Measurements from ENCODE around the gene ZNRF3.
"Not testable (repeated sequence)": the region's sequence is repeated elsewhere in the genome, so short reads cannot be mapped to it uniquely, and the experiment has no call there.

The ZNRF3 gene

GRCh38 chr22:29014773-29015172 lies 131.4 kb downstream of the ZNRF3 start:
- DNase-seq, result no peak

DNA sequence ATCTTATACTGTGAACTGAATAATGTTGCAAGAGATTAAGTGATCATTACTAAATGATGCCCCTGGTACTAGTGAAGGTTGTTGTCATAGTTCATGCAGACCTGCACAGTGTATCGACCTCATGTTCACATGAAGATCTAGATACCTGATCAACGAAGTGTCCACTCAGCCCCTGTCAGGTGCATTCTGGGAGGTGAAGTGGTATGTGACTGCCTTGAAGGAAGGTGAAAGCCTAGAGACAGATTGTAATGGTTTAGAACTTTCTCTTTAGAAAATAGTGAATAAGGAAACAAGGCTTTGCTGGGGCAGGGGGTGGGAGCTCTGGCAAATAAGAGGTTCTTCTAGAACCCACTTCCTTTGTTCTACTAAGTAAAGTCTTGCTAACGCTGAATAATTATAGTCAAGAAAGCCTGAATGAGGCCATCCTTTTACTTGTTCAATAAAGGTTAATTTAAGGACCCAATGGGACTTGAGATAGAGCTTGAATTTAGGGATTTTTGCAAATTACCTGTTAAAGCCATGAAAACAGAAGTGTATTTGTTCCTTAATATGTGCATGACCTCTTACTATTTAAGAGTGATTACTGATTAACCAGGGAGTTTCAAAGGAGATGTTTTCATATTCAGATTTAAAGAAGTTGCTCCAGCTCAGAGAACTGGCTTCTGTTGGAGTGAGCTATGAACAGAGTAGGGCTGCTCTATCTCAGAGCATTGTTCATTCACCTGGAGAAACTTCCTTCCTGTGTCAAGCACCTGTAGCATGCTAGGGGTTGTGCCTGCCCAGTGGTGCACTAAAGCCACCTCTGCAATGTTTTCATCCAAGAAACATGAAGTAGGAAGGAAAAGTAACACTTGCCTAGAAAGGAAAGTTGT lies 132.9 kb downstream of the ZNRF3 start:
- no peak for DNase-seq

DNA sequence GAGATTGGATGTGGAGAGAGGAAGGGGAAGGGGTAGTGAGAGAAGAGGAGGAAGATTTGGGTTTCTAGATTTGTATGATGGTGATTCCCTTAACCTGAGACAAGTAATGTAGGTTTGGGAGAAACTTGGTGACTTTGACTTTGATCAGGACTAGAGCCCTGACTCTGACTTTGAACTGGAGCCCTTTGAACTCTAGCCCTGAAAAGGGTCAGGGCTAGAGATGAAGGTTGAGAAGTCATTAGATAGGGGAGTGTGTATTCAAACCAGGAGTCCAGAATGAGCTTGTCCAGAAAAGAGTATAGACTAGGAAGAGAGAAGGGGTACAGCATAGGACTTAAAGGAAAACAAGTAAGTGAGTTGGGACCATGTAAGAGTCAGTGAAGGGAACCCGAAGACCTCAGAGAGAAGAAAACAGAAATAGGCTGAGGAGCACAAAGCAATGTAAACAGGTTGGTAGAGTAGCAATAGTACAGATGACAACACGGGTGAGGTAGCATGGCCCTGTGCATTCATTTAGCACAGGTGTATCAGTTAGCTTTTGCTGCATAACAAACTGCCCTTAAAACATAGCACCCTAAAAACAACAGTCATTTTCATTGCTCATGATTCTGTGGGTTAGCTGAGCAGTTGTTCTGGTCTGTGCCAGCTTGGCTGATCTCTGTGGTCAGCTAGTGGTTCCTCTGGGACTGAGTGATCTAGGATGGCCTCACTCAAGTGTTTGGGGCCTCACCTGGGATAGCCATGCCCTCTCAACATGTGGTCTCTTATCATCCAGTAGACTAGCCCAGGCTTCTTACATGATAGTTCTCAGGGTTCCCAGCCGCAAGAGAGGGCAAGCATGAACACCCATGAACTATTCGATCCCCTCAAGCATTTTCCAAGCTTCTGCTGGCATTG lies 135.2 kb downstream of the ZNRF3 start:
- no peak for DNase-seq

DNA sequence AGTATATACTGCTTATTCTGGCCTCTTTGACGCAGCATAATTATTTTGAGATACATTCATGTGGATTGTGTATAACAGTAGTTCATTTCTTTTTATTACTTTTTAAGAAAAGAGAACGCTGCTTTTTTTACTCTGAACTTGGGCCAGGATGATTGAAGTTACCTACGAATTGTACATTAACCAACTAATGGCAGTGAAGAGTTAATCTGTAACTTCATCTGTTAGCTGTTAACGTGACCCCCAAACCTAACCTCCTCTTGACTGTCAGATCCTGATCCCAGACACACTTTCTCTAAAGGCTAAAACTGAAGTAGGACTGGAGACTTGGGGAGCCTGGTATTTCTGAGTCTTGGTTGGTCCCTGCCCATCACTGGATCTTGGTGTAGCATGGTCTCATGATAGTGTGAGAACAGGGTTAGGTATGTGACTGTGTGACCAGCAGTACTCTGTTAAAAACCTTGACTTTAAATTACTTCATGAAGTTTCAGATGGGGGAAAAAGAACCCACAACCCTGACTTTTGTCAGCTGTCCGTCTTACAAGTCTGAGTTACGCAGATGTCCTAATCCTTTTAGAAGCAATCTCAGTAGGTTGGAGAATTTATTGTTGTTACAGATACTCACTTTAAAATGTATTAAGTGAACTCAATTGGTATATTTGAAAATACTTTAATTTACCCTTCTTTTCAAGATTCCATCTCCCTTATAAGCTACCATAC lies 138.9 kb downstream of the ZNRF3 start:
- DNase-seq, result no peak

DNA sequence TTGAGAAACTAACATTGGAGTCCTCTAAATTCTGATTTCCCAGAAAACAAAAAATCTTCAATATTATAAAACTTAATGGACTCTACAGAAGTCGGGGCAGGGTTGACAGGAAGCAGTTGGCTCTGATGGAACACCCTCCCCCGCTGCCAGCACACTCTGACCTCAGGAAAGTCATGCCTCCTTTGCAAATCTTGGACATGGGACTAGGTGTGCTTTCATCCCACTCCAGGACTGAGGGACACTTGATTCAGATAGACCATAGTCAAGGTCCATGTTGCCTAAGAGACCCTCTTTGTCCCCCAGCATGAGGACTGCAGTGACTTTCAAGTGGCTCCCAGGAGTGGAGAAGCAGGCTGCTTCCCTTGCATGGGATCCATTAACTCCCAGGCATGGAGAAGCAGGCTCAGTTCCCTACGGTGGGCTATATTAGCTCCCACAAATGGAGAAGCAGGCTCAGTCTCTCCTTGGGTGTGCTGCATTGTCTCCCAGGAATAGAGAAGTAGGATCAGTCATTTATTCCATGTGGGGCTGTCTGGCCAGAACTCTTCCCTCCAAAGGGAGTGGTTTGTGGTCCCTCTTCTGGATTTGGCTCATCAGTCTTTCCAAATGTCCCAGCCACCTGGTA lies 139.9 kb downstream of the ZNRF3 start:
- no peak for DNase-seq

- no peak for DNase-seq
Observed at GRCh38 chr22:29026579-29026978, 143.2 kb downstream of the ZNRF3 start.

- DNase-seq, result no peak
Observed at GRCh38 chr22:29028468-29028867, 145.1 kb downstream of the ZNRF3 start.

- no peak for DNase-seq
Observed at GRCh38 chr22:29029202-29030000, 146.0 kb downstream of the ZNRF3 start.

GRCh38 chr22:29030016-29030617 lies 146.7 kb downstream of the ZNRF3 start:
- DNase-seq, result no peak

DNA sequence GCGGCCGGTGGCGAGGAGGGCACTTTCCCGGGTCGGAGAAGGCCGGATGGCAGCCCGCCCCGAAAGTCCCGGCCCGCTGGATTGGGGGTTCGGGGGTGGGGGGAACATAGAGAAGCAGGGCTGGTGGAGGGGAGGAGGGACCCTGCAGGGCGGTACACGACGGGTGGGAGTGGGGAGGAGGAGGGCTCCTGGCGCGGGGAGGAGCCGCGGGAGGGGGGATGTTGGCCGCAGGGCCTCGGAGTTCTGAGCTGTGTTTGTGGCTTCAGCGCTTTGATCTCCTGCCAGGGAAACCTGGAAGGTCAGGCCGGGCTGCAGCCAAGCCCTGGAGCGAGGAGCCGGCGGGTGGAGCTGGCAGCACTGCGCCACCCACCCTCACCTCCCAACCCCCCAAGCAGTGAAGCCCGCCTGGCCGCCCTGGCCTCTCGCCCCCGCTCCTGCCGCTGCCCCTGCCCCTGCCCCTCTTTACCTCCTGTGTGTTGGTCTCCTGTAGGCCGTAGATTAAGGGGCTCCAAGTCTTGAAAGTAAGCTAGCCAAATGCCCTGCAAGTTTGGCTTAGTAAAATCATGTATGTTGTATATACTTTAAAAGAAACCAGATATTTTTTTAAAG lies 147.3 kb downstream of the ZNRF3 start:
- DNase-seq, result no peak

- no peak for DNase-seq
Observed at GRCh38 chr22:29031227-29032011, 148.0 kb downstream of the ZNRF3 start.

DNA sequence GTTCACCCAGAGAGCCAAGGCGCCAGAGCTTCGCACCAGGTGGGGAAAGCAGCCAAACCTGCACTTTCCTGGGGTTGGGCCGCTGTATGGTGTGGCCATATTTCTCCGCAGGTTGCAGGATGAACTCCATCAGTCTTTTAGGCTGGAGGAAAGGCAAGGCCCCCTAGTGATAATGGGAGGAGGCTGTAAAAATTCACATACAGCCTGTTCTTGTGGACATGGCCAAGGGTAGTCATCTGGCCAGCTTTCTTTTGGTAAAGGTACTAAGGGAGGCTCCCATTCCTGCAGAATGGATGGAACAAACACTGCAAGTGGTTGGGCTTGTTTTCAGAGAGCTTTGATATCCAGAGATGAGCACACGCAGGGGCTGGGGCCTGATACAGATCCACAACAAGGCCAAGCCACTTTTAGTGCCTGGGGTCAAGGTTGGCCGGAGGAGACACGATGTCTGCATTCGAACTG lies 148.7 kb downstream of the ZNRF3 start:
- no peak for DNase-seq

DNA sequence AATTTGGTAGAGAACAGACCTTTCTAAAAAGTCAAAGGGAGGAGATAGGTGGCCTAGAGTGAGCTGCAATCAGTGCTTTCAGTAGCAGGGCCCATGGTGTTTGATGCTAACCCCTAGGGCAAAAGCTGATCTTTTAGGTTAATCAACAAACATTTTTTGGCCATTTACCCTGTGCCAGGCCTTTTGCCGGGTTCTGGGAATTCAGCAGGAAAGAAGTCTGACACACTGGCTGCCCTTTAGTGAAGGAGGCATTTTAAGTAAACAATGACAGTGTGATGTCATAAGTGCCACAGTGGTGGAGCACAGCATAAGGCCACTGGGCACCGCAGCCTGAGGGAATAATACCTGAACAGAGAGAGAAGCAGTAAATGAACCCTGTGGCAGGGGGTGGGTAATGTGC lies 149.2 kb downstream of the ZNRF3 start:
- DNase-seq, result no peak

DNA sequence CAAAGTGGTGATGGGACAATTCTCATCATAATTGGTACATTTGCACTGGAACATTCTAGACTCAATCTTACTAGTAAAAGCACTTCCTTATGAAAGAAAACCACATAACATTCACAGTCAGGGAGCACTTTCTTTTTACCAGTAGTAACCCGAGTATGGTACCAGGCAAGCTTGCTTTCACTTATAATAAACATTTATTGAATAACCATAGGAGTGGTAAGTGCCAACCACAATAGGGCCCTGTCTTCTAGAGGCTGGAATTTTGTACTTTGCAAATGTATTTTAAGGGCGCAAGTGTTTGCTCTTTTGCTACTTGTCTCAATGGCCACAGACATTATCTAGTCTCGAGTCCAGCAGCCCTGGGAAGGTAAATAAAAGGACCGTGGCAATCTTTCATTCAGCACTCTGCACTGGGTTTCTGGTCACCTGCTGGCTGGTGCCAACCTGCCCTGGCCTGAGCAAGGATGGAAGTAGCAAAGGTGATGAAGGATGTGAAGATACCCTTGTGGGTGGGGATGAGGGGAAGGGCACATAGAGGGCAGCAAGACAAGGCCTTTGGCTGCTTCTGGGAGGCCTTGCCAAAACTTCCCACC lies 154.1 kb downstream of the ZNRF3 start:
- DNase-seq, result no peak

DNA sequence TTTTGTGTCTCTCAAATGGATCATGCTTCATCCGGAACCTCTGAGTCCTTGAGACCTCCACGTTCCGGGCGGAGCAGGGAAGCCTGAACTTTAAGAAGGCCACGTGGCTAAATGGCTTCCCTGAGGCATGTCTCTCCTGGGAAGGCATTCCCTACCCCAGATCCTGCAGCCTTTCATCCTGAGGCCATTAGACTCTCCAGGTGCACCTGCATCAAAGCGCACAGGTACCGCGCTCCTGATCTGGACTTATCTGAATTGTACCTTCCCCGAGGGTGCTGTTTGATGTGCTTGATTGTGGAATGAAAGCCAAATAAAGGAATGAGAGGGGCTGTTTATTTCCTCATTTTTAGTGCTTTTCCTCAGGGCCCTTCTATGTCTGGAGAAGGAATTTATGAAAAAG lies 155.8 kb downstream of the ZNRF3 start:
- no peak for DNase-seq

- not testable (repeated sequence) for DNase-seq
Observed at GRCh38 chr22:29039684-29040083, 156.3 kb downstream of the ZNRF3 start.

- DNase-seq, result peak; percentile 83
Observed at GRCh38 chr22:29040385-29041275, 157.3 kb downstream of the ZNRF3 start.

- DNase-seq, result no peak
Observed at GRCh38 chr22:29041408-29041807, 158.0 kb downstream of the ZNRF3 start.
